SK-N-SH (cell line): ENCODE results near the gene C2orf49. TPM values are rescaled to one million over a fixed set of nuclear protein-coding genes. Genes with fewer than 3 reads are reported as not detected.

Experiments used
- CTCF ChIA-PET: fragments of 300-600, 350-600 bp; formaldehyde crosslinking; extraction: SDS; loops from one replicate; lab custom pipeline; 2021; lab: Yijun Ruan, JAX
- POLR2A ChIA-PET: fragments of 350-600 bp; sonication (Branson Sonifier 250); formaldehyde crosslinking; extraction: SDS; loops from one replicate; lab custom pipeline; 2020; ENCODE audit warnings: antibody characterized with exemption, inconsistent platforms; lab: Yijun Ruan, JAX
- DNase-seq: peaks from one replicate; pipeline ENCODE4 v3.0.0; 2012
- H2AFZ ChIP-seq: fragments of 200-600 bp; sonication (generic); 2 replicates; pipeline ENCODE4 v1.8.1; 2016; ENCODE audit warnings: antibody characterized with exemption, mild to moderate bottlenecking, low read depth
- H3F3A ChIP-seq: fragments of 200-600 bp; sonication (generic); replicated peaks from 2 replicates; pipeline ENCODE3; 2016; ENCODE audit warnings: antibody characterized with exemption, mild to moderate bottlenecking; ENCODE audit not compliant: insufficient read depth
- H3K27ac ChIP-seq, 2 experiments: fragments of 200-500 bp in 1 of 2; fragments of 200-600 bp in 1 of 2; sonication (Bioruptor generic) in 1 of 2; sonication (generic), shearing (Covaris generic) in 1 of 2; 2 replicates each; pipeline versions ENCODE4 v1.5.1 to v1.6.1; 2014 to 2016; ENCODE audit warnings: low read depth in 2 of 2, inconsistent platforms in 1 of 2, low read length in 1 of 2, mild to moderate bottlenecking in 1 of 2, mixed read lengths in 1 of 2
- H3K27me3 ChIP-seq: fragments of 200-600 bp; sonication (generic), shearing (Covaris generic); 2 replicates; pipeline ENCODE4 v1.6.1; 2016; ENCODE audit warnings: mixed run types; ENCODE audit not compliant: insufficient read depth
- H3K36me3 ChIP-seq, 2 experiments: fragments of 200-500 bp in 1 of 2; fragments of 200-600 bp in 1 of 2; sonication (Bioruptor generic) in 1 of 2; sonication (generic) in 1 of 2; replicated peaks in 1 of 2; 2 replicates each; pipeline versions ENCODE3 to v1.5.1; 2014 to 2016; ENCODE audit warnings: low read length in 1 of 2, mild to moderate bottlenecking in 1 of 2; ENCODE audit not compliant: insufficient read depth in 2 of 2, control insufficient read depth in 1 of 2
- H3K4me1 ChIP-seq, 2 experiments: fragments of 200-500 bp in 1 of 2; fragments of 200-600 bp in 1 of 2; sonication (Bioruptor generic) in 1 of 2; sonication (generic), shearing (Covaris generic) in 1 of 2; 2 replicates each; pipeline versions ENCODE4 v1.5.1 to v1.6.1; 2014 to 2016; ENCODE audit warnings: low read depth in 1 of 2, low read length in 1 of 2, mixed run types in 1 of 2; ENCODE audit not compliant: insufficient read depth in 2 of 2, control insufficient read depth in 1 of 2
- H3K4me2 ChIP-seq: fragments of 200-600 bp; sonication (generic), shearing (Covaris generic); 2 replicates; pipeline ENCODE4 v1.6.1; 2017; ENCODE audit warnings: mixed run types
- H3K4me3 ChIP-seq, 2 experiments: fragments of 200-500 bp in 1 of 2; fragments of 200-600 bp in 1 of 2; sonication (Bioruptor generic) in 1 of 2; sonication (generic), shearing (Covaris generic) in 1 of 2; 2 replicates each; pipeline versions ENCODE4 v1.5.1 to v1.8.1; 2014 to 2016; ENCODE audit warnings: low read depth in 2 of 2, inconsistent platforms in 1 of 2, low read length in 1 of 2, mild to moderate bottlenecking in 1 of 2, mixed read lengths in 1 of 2, moderate library complexity in 1 of 2
- H3K79me2 ChIP-seq: fragments of 200-600 bp; sonication (generic); 2 replicates; pipeline ENCODE4 v1.8.1; 2017; ENCODE audit warnings: mild to moderate bottlenecking; ENCODE audit not compliant: insufficient read depth
- H3K9ac ChIP-seq: fragments of 200-600 bp; sonication (generic); 2 replicates; pipeline ENCODE4 v1.6.1; 2017; ENCODE audit warnings: mixed run types
- H3K9me2 ChIP-seq: fragments of 200-600 bp; sonication (generic); 2 replicates; pipeline ENCODE4 v1.6.1; 2017; ENCODE audit warnings: mixed run types
- H3K9me3 ChIP-seq: fragments of 200-600 bp; sonication (generic); 2 replicates; pipeline ENCODE4 v1.6.1; 2017; ENCODE audit warnings: mixed run types, mild to moderate bottlenecking, moderate library complexity
- H4K20me1 ChIP-seq: fragments of 200-600 bp; sonication (generic); 2 replicates; pipeline ENCODE4 v1.6.1; 2017; ENCODE audit warnings: mild to moderate bottlenecking, mixed run types; ENCODE audit not compliant: insufficient read depth
- CHD2 ChIP-seq: fragments of 150-350 bp; IDR thresholded peaks from 2 replicates; pipeline ENCODE4 v1.6.1; 2018; ENCODE audit warnings: low read length; ENCODE audit not compliant: partially characterized antibody
- CTCF ChIP-seq: fragments of 200-600 bp; sonication (generic); IDR thresholded peaks from 2 replicates; pipeline ENCODE4 v1.6.1; 2017; ENCODE audit warnings: antibody characterized with exemption, mild to moderate bottlenecking, moderate library complexity
- ELF1 ChIP-seq: IDR thresholded peaks from 2 replicates; pipeline ENCODE4 v1.4.0; 2012
- EZH2phosphoT487 ChIP-seq: fragments of 200-600 bp; sonication (generic); IDR thresholded peaks from 2 replicates; pipeline ENCODE4 v1.6.1; 2017; ENCODE audit warnings: low read depth, mixed run types, mild to moderate bottlenecking, antibody characterized with exemption, moderate library complexity, borderline replicate concordance
- FOXJ3 ChIP-seq: sonication (generic); formaldehyde crosslinking; IDR thresholded peaks from 2 replicates; pipeline ENCODE4 v1.5.1; 2020; ENCODE audit warnings: mild to moderate bottlenecking, missing genetic modification reagents
- FOXM1 ChIP-seq: IDR thresholded peaks from 2 replicates; pipeline ENCODE4 v1.4.0; 2012; ENCODE audit warnings: low read depth, mild to moderate bottlenecking
- GABPA ChIP-seq: IDR thresholded peaks from 2 replicates; pipeline ENCODE4 v1.4.0; 2012; ENCODE audit warnings: low read depth, mild to moderate bottlenecking
- IRF3 ChIP-seq: fragments of 150-350 bp; IDR thresholded peaks from 2 replicates; pipeline ENCODE4 v1.6.1; 2016; ENCODE audit warnings: mild to moderate bottlenecking, low read depth, low read length
- JUND ChIP-seq: IDR thresholded peaks from 2 replicates; pipeline ENCODE4 v1.4.0; 2012
- MAX ChIP-seq: IDR thresholded peaks from 2 replicates; pipeline ENCODE4 v1.4.0; 2012; ENCODE audit warnings: low read depth
- MXI1 ChIP-seq: IDR thresholded peaks from 2 replicates; pipeline ENCODE4 v1.6.1; 2012; ENCODE audit warnings: mild to moderate bottlenecking, low read depth, low read length, improper control_type of control experiment
- NRF1 ChIP-seq: IDR thresholded peaks from 2 replicates; pipeline ENCODE4 v1.6.1; 2012; ENCODE audit warnings: low read depth, mild to moderate bottlenecking, low read length
- PBX3 ChIP-seq: IDR thresholded peaks from 2 replicates; pipeline ENCODE4; 2012
- POLR2AphosphoS5 ChIP-seq: IDR thresholded peaks from 2 replicates; pipeline ENCODE4 v1.6.1; 2012; ENCODE audit warnings: low read depth, low read length
- RCOR1 ChIP-seq: fragments of 150-350 bp; IDR thresholded peaks from 2 replicates; pipeline ENCODE4 v1.6.1; 2017; ENCODE audit warnings: antibody characterized with exemption, low read length
- RFX5 ChIP-seq: IDR thresholded peaks from 2 replicates; pipeline ENCODE4 v1.6.1; 2012; ENCODE audit warnings: mild to moderate bottlenecking, improper control_type of control experiment, low read length
- SMC3 ChIP-seq: IDR thresholded peaks from 2 replicates; pipeline ENCODE4 v1.6.1; 2012; ENCODE audit warnings: low read depth, low read length, improper control_type of control experiment
- TCF12 ChIP-seq: IDR thresholded peaks from 2 replicates; pipeline ENCODE4 v1.4.0; 2012
- TEAD4 ChIP-seq: IDR thresholded peaks from 2 replicates; pipeline ENCODE4 v1.4.0; 2012; ENCODE audit warnings: mild to moderate bottlenecking, borderline replicate concordance; ENCODE audit not compliant: insufficient read depth
- USF2 ChIP-seq: fragments of 150-350 bp; IDR thresholded peaks from 2 replicates; pipeline ENCODE4 v1.6.1; 2017; ENCODE audit warnings: antibody characterized with exemption, low read length, low read depth, borderline replicate concordance
- WGBS: methylation state at CpG from one replicate; pipeline ENCODE4 v1.1.6; 2017; ENCODE audit warnings: low lambda C conversion rate; 5-methylcytosine and 5-hydroxymethylcytosine counted together
- polyA plus RNA-seq, 3 experiments: library from polyadenylated mRNA; depleted of rRNA; stranded (reverse); fragments of >200 nt; gene quantifications; 2 replicates each; pipeline ENCODE4 v1.2.3, GENCODE V29; 2012

C2orf49 gene
- polyA plus RNA-seq, 1 of the 3 experiments (the other 2 are of a cell fraction): 7.6 TPM

GRCh38 chr2:105291981-105292380 lies 45.4 kb upstream of the C2orf49 start:
- CTCF ChIA-PET: interaction anchor here (0.6 to 3.9 kb wide), 6 partner anchors 20 to 178 kb away, joined by 3 to 42 read pairs (median 4); no protein-coding TSS in a partner anchor

More at GRCh38 chr2:105291981-105292380, 45.4 kb upstream of the C2orf49 start:
- Histone ChIP-seq H3K27ac (no peak overlapping the region), H3K4me3 (no peak overlapping the region), H3K79me2 (no peaks in the 10 kb centered on the region), H3K4me2 (no peak overlapping the region), H2AFZ (no peak overlapping the region), H3K36me3 (peaks cover 21 to 50% of the 10 kb centered on the region in 2 experiments), H3K9ac (no peak overlapping the region), H3K4me1 (peaks cover 0 to 3% of the 10 kb centered on the region in 2 experiments; a peak in 1 of 4 replicates), H3K9me2 (no peaks in the 10 kb centered on the region), H3F3A (peaks cover 7% of the 10 kb centered on the region), H3K27me3 (no peaks in the 10 kb centered on the region), H4K20me1 (no peaks in the 10 kb centered on the region), H3K9me3 (no peaks in the 10 kb centered on the region)
- no peak for DNase-seq
- POLR2A ChIA-PET: no interaction called here
- WGBS: 91% methylated on average over 2 of the region's 2 CpGs
- no peak for TF ChIP-seq POLR2AphosphoS5
- TF ChIP-seq CTCF: no peak
- TF ChIP-seq CHD2: no peak
- no peak for TF ChIP-seq IRF3
- no peak for TF ChIP-seq SMC3
- TF ChIP-seq RFX5: no peak
- TF ChIP-seq JUND: no peak
- TF ChIP-seq GABPA: no peak
- no peak for TF ChIP-seq TEAD4
- no peak for TF ChIP-seq FOXJ3 (CRISPR knock-in tag)
- TF ChIP-seq FOXM1: no peak
- no peak for TF ChIP-seq NRF1
- TF ChIP-seq USF2: no peak
- no peak for TF ChIP-seq MXI1
- TF ChIP-seq RCOR1: no peak
- no peak for TF ChIP-seq EZH2phosphoT487
- no peak for TF ChIP-seq TCF12
- no peak for TF ChIP-seq PBX3
- TF ChIP-seq ELF1: no peak
- no peak for TF ChIP-seq MAX
